ENCODE data around the gene KNSTRN.

Gene KNSTRN

GRCh38 chr15:40349163-40349562 is 33.4 kb upstream of the KNSTRN start:
- ChIA-PET CTCF (no interaction called here), POLR2A (no interaction called here)
- Histone ChIP-seq H3K9me3 (ENCODE audit: control insufficient read depth, insufficient read depth, low read depth, low read length) (no peaks in the 10 kb centered on the region), H3K4me3 (ENCODE audit: low read depth, low read length) (no peak overlapping the region), H3K36me3 (ENCODE audit: control insufficient read depth in 2 of 2, insufficient read depth in 1 of 2, low read length in 2 of 2) (no peaks in the 10 kb centered on the region), H3K4me1 (ENCODE audit: control insufficient read depth, insufficient read depth, low read length) (no peaks in the 10 kb centered on the region), H3K27ac (ENCODE audit: extremely low read depth, low read depth, low read length) (no peak overlapping the region)
- TF ChIP-seq ZNF610 (tag by site-specific recombination; IDR thresholded peaks at IDR 0.05; ENCODE audit: borderline replicate concordance) (no peak), ZNF558 (tag by site-specific recombination; IDR thresholded peaks at IDR 0.05) (no peak), ZNF426 (tag by site-specific recombination; IDR thresholded peaks at IDR 0.05) (no peak), ZNF350 (tag by site-specific recombination; IDR thresholded peaks at IDR 0.05) (no peak)

- CTCF ChIA-PET = interaction anchor here (0.5 to 2.0 kb wide), 6 partner anchors 9 to 79 kb away, joined by 3 to 9 read pairs (median 3); partner anchors contain the start of gene PLCB2
- no peak overlapping the region for H3K27ac ChIP-seq (ENCODE audit: extremely low read depth, low read depth, low read length)
- no peaks in the 10 kb centered on the region for H3K36me3 ChIP-seq (ENCODE audit: control insufficient read depth in 2 of 2, insufficient read depth in 1 of 2, low read length in 2 of 2)
- POLR2A ChIA-PET = no interaction called here
- no peak overlapping the region for H3K4me3 ChIP-seq (ENCODE audit: low read depth, low read length)
- TF ChIP-seq GLIS1 (tag by site-specific recombination; IDR thresholded peaks at IDR 0.05) (no peak), ZNF26 (tag by site-specific recombination; IDR thresholded peaks at IDR 0.05) (no peak), ZNF362 (tag by site-specific recombination; IDR thresholded peaks at IDR 0.05) (no peak)
- H3K4me1 ChIP-seq (ENCODE audit: control insufficient read depth, insufficient read depth, low read length) = 0 out of 2 replicates have a peak, but pooled peaks cover 4% of the 10 kb centered on the region
- H3K9me3 ChIP-seq (ENCODE audit: control insufficient read depth, insufficient read depth, low read depth, low read length) = no peaks in the 10 kb centered on the region
These were observed 30.1 kb upstream of the KNSTRN start for GRCh38 chr15:40352281-40352901.

GRCh38 chr15:40353697-40354096 is 28.8 kb upstream of the KNSTRN start:
- POLR2A ChIA-PET = no interaction called here
- H3K9me3 ChIP-seq (ENCODE audit: control insufficient read depth, insufficient read depth, low read depth, low read length) = no peaks in the 10 kb centered on the region
- CTCF ChIA-PET = interaction anchor here (0.6 to 1.1 kb wide), 4 partner anchors 9 to 157 kb away, joined by 3 to 5 read pairs (median 4); no protein-coding TSS in a partner anchor
- no peak for TF ChIP-seq IKZF3 (tag by site-specific recombination; IDR thresholded peaks at IDR 0.05)
- TF ChIP-seq ZNF280C (tag by site-specific recombination; IDR thresholded peaks at IDR 0.05) = no peak
- no peak for TF ChIP-seq WT1 (tag by site-specific recombination; IDR thresholded peaks at IDR 0.05)
- 0 out of 2 replicates have a peak, but pooled peaks have one; percentile 7 for TF ChIP-seq GLIS1 (tag by site-specific recombination; IDR thresholded peaks at IDR 0.05)
- no peak for TF ChIP-seq ZNF10 (tag by site-specific recombination; IDR thresholded peaks at IDR 0.05)
- no peak for TF ChIP-seq SP3 (tag by site-specific recombination; IDR thresholded peaks at IDR 0.05)
- TF ChIP-seq ZNF670 (tag by site-specific recombination; IDR thresholded peaks at IDR 0.05; ENCODE audit: low read depth) = no peak
- TF ChIP-seq ZNF112 (tag by site-specific recombination; IDR thresholded peaks at IDR 0.05) = no peak
- H3K27ac ChIP-seq (ENCODE audit: extremely low read depth, low read depth, low read length) = no peak overlapping the region
- no peak overlapping the region for H3K4me3 ChIP-seq (ENCODE audit: low read depth, low read length)
- no peaks in the 10 kb centered on the region for H3K36me3 ChIP-seq (ENCODE audit: control insufficient read depth in 2 of 2, insufficient read depth in 1 of 2, low read length in 2 of 2)
- 0 out of 2 replicates have a peak, but pooled peaks cover 4% of the 10 kb centered on the region for H3K4me1 ChIP-seq (ENCODE audit: control insufficient read depth, insufficient read depth, low read length)
